NCI-H526 treated with DMSO at 0.1 percent for 48 hours (cell line): ENCODE data around the gene DNAH6.
A peak's percentile ranks its signal among the peaks of the same experiment; 100 is the strongest.
"Not testable (repeated sequence)": the region's sequence is repeated elsewhere in the genome, so short reads cannot be mapped to it uniquely, and the experiment has no call there.

Experiments
- DNase-seq: peaks from one replicate; lab custom pipeline; 2025; lab: John Stamatoyannopoulos, UW

The DNAH6 gene

GRCh38 chr2:84841577-84841976, 325.3 kb downstream of the DNAH6 start:
- DNase-seq = no peak

- DNase-seq = no peak
Measured at GRCh38 chr2:84844141-84844540, 327.8 kb downstream of the DNAH6 start.

- DNase-seq = no peak
Measured at GRCh38 chr2:84846041-84846663, 329.9 kb downstream of the DNAH6 start.

- no peak for DNase-seq
Measured at GRCh38 chr2:84846741-84847142, 330.4 kb downstream of the DNAH6 start.

GRCh38 chr2:84847326-84848050, 331.2 kb downstream of the DNAH6 start:
- no peak for DNase-seq

GRCh38 chr2:84849271-84849952, 333.1 kb downstream of the DNAH6 start:
- no peak for DNase-seq

- no peak for DNase-seq
Measured at GRCh38 chr2:84850471-84850870, 334.2 kb downstream of the DNAH6 start.

GRCh38 chr2:84851876-84852275, 335.6 kb downstream of the DNAH6 start:
- DNase-seq = no peak

- DNase-seq = no peak
Measured at GRCh38 chr2:84854850-84855249, 338.6 kb downstream of the DNAH6 start.

GRCh38 chr2:84855731-84856130, 339.4 kb downstream of the DNAH6 start:
- DNase-seq = no peak

GRCh38 chr2:84856787-84857186, 340.5 kb downstream of the DNAH6 start:
- no peak for DNase-seq

- DNase-seq = no peak
Measured at GRCh38 chr2:84857566-84857965, 341.3 kb downstream of the DNAH6 start.

- no peak for DNase-seq
Measured at GRCh38 chr2:84858123-84858522, 341.8 kb downstream of the DNAH6 start.

GRCh38 chr2:84858937-84859336, 342.6 kb downstream of the DNAH6 start:
- DNase-seq = no peak

GRCh38 chr2:84861539-84861938, 345.2 kb downstream of the DNAH6 start:
- DNase-seq = no peak

GRCh38 chr2:84862006-84862405, 345.7 kb downstream of the DNAH6 start:
- DNase-seq = no peak

- DNase-seq = peak; percentile 2
Measured at GRCh38 chr2:84865181-84865783, 349.0 kb downstream of the DNAH6 start.

GRCh38 chr2:84866122-84866521, 349.8 kb downstream of the DNAH6 start:
- no peak for DNase-seq

GRCh38 chr2:84868327-84868726, 352.0 kb downstream of the DNAH6 start:
- DNase-seq = not testable (repeated sequence)
